ENCODE measurements around the gene FOXE3. TPM values are rescaled to one million over a fixed set of nuclear protein-coding genes. Genes with fewer than 3 reads are reported as not detected.

Gene FOXE3
- total RNA-seq, 1 experiment from 2014 or later: 0.15 TPM

GRCh38 chr1:47418681-47419325, 2.7 kb downstream of the FOXE3 start:
- H3K27me3 Mint-ChIP-seq (ENCODE audit: low read depth): peaks cover 95% of the 10 kb centered on the region
- H2BK120ac ChIP-seq (ENCODE audit: low read depth, low read length, poor library complexity, severe bottlenecking): no peak overlapping the region
- no peak overlapping the region for H4K8ac ChIP-seq (replicated peaks; ENCODE audit: insufficient read length, low read depth, low read length)
- H3K79me1 ChIP-seq (ENCODE audit: insufficient read depth, low read depth, low read length, poor library complexity, severe bottlenecking): no peaks in the 10 kb centered on the region
- no peak overlapping the region for H4K91ac ChIP-seq (ENCODE audit: insufficient read length, low read depth, low read length)
- no peak overlapping the region for H3T11ph ChIP-seq (ENCODE audit: low read length)
- no peak overlapping the region for H2AK5ac ChIP-seq (ENCODE audit: insufficient read length, low read length)
- H4K5ac ChIP-seq (ENCODE audit: insufficient read length, low read depth, low read length): no peak overlapping the region
- H3K27ac ChIP-seq (ENCODE audit: insufficient read length, low read depth, low read length): no peak overlapping the region
- H3K27ac Mint-ChIP-seq: no peak overlapping the region
- H2BK12ac ChIP-seq (ENCODE audit: insufficient read length, low read depth, low read length): no peak overlapping the region
- no peak overlapping the region for H3K9ac ChIP-seq (ENCODE audit: extremely low read depth, insufficient read length, low read length)
- no peak overlapping the region for H3K23ac ChIP-seq (ENCODE audit: insufficient read length, low read depth, low read length)
- peaks cover 5 to 14% of the 10 kb centered on the region in 2 experiments; a peak in 3 of 4 replicates for H3K4me1 Mint-ChIP-seq
- H3K14ac ChIP-seq (ENCODE audit: insufficient read depth, low read length): no peak overlapping the region
- H2BK5ac ChIP-seq (ENCODE audit: insufficient read length, low read length): no peak overlapping the region
- no peak for DNase-seq
- no peak overlapping the region for H3K4ac ChIP-seq (ENCODE audit: low read depth, low read length)
- no peak overlapping the region for H3K18ac ChIP-seq (ENCODE audit: insufficient read length, low read depth, low read length)
- H2AFZ ChIP-seq (ENCODE audit: low read length): no peak overlapping the region
- H3K4me1 ChIP-seq (ENCODE audit: insufficient read depth, low read length): no peaks in the 10 kb centered on the region
- H3K36me3 Mint-ChIP-seq (ENCODE audit: insufficient read depth in 1 of 3, low read depth in 3 of 3): peaks cover 0 to 5% (median 0%) of the 10 kb centered on the region in 3 experiments; a peak in 1 of 7 replicates
- WGBS (ENCODE audit: extremely low coverage, insufficient read length, low lambda C conversion rate): no CpG with 5 or more reads among the region's 6 CpGs
- no peaks in the 10 kb centered on the region for H4K20me1 ChIP-seq (ENCODE audit: control insufficient read depth, insufficient read depth, insufficient read length)
- H3K56ac ChIP-seq (ENCODE audit: insufficient read length, low read depth, low read length): no peak overlapping the region
- no peak overlapping the region for H3K4me3 Mint-ChIP-seq
- no peaks in the 10 kb centered on the region for H3K9me3 ChIP-seq (ENCODE audit: control insufficient read depth, low read depth, low read length)
- H3K9me3 Mint-ChIP-seq: peaks cover 0 to 9% of the 10 kb centered on the region in 2 experiments; a peak in 2 of 5 replicates
- H3K79me2 ChIP-seq (ENCODE audit: insufficient read depth, low read length): no peaks in the 10 kb centered on the region
- peaks cover 54% of the 10 kb centered on the region for H3K27me3 ChIP-seq (ENCODE audit: insufficient read depth, low read length)
- no peak overlapping the region for H3K4me2 ChIP-seq (ENCODE audit: insufficient read depth, insufficient read length, low read length)
- no peak overlapping the region for H2BK15ac ChIP-seq (ENCODE audit: low read depth, low read length)
- no peak overlapping the region for H2BK20ac ChIP-seq (ENCODE audit: low read depth, low read length, poor library complexity, severe bottlenecking)
- TF ChIP-seq, protein P1, sequence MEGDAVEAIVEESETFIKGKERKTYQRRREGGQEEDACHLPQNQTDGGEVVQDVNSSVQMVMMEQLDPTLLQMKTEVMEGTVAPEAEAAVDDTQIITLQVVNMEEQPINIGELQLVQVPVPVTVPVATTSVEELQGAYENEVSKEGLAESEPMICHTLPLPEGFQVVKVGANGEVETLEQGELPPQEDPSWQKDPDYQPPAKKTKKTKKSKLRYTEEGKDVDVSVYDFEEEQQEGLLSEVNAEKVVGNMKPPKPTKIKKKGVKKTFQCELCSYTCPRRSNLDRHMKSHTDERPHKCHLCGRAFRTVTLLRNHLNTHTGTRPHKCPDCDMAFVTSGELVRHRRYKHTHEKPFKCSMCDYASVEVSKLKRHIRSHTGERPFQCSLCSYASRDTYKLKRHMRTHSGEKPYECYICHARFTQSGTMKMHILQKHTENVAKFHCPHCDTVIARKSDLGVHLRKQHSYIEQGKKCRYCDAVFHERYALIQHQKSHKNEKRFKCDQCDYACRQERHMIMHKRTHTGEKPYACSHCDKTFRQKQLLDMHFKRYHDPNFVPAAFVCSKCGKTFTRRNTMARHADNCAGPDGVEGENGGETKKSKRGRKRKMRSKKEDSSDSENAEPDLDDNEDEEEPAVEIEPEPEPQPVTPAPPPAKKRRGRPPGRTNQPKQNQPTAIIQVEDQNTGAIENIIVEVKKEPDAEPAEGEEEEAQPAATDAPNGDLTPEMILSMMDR (conservative IDR thresholded peaks at IDR 0.05): no peak
- H3K23me2 ChIP-seq (ENCODE audit: insufficient read length, low read depth, low read length, poor library complexity, severe bottlenecking): no peaks in the 10 kb centered on the region
